Stimulated activated CD4-positive, alpha-beta T cell treated with anti-CD3 and anti-CD28 coated beads, Interleukin-12 subunit alpha, Interleukin-12 subunit beta, amount 100 ng/mL, for 4 hours (primary cell): Measurements from ENCODE around the gene ZDHHC12.

Experiments used
- DNase-seq: peaks from one replicate; pipeline ENCODE4 v3.0.0-alpha.2; 2020

Gene ZDHHC12

DNA sequence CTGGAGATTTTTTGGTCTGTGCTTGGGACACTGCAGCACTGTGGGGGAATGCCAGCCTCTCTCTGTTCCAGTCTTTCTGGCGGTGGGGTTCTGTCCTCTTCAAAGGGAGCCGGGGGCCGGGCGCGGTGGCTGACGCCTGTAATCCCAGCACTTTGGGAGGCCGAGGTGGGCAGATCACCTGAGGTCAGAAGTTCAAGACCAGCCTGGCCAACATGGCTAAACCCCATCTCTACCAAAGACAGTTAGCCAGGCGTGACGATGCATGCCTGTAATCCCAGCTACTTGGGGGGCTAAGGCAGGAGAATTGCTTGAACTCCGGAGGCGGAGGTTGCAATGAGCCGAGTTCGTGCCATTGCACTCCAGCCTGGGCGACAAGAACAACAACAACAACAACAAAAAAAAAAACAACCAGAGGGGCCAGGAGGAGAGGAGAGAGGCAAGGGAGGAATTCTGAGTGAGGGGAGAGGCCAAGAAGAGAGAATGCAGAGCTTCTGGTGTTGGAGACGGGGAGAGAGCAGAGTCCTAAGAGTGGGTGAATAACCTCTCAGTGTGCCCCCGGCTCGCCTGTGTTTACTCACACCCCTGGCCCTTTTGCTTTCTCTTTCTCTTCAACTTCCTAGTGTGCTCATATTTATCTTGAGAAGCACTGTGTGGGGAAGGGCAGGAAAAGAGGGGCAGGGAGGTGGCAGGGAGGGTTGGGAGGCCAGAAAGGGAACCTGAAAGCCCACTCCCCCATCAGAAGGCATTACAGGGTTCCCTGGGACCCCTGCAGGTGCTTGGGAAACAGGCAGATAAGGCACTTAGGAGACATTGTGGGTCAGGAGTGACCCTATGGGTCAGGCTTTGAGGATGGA lies 38.1 kb downstream of the ZDHHC12 start:
- DNase-seq, result peak; percentile 34

DNA sequence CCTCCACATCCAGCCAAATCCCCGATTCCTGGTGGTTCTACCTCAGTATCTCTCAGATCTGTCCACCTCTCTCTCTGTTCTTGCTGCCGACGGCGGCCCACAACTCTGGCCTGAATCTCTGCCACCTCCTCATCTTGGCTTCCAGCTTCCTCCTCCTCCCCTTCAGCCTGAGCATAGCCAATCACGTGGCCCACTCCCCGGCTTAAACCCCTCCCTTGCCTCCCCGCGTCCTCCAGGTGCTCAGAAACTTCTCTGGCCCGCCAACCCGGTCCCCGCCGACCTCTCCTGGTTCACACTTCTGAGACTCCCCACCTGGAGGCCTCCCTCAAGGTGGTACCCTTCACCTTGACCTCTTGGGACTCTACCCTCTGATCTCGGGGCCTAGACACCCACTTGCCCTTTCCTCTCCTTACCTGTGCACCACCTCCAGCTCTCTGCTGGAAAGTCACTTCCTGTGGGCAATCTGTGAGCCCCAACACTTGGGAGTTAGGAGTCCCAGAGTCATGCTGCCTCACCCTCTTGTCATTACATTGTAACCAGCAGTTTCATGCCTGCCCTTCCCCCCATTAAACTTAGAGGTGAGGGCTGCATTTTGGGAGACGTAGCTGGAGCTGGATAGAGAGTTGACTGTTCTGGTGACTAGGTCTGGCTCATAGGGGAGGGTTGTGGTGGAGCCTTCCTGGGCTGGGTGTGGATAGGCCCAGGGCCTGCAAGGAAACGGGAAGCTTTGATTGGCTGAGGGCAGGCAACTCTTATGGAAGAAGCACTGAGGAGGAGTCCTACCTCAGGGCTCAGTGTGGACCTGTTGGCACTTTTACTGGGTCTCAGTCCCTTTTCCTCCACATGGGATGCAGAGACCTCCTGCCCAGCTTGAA lies 39.4 kb downstream of the ZDHHC12 start:
- peak; percentile 66 for DNase-seq

GRCh38 chr9:128684065-128684324 lies 39.9 kb downstream of the ZDHHC12 start:
- DNase-seq, result no peak

GRCh38 chr9:128683340-128684064 lies 40.4 kb downstream of the ZDHHC12 start:
- DNase-seq, result peak; percentile 32

GRCh38 chr9:128677794-128678193 lies 46.1 kb downstream of the ZDHHC12 start:
- DNase-seq, result no peak

GRCh38 chr9:128675382-128675781 lies 48.5 kb downstream of the ZDHHC12 start:
- DNase-seq, result no peak
